ENCODE measurements around the gene PIP4K2B.

PIP4K2B gene

GRCh38 chr17:38777641-38778250, 21.6 kb downstream of the PIP4K2B start:
- no peak for DNase-seq

- no peak for DNase-seq
Observed at GRCh38 chr17:38773258-38773657, 26.1 kb downstream of the PIP4K2B start.

GRCh38 chr17:38768417-38768816, 30.9 kb downstream of the PIP4K2B start:
- DNase-seq, result no peak

GRCh38 chr17:38766341-38766740, 33.0 kb downstream of the PIP4K2B start:
- no peak for DNase-seq

- DNase-seq, result no peak
Observed at GRCh38 chr17:38762231-38762630, 37.1 kb downstream of the PIP4K2B start.

GRCh38 chr17:38761612-38762011, 37.7 kb downstream of the PIP4K2B start:
- DNase-seq, result peak in 1 of 2 experiments; percentile 33

- no peak for DNase-seq
Observed at GRCh38 chr17:38753071-38753506, 46.3 kb downstream of the PIP4K2B start.

- DNase-seq, result peak; percentile 95
Observed at GRCh38 chr17:38752308-38753070, 46.9 kb downstream of the PIP4K2B start, which contains the start of gene PSMB3. PSMB3 (plus strand) TSS chr17:38752741; CDS start chr17:38752827, 86 bp downstream.

GRCh38 chr17:38751808-38752307, 47.5 kb downstream of the PIP4K2B start:
- peak; percentile 78 to 79 for DNase-seq

GRCh38 chr17:38751144-38751807, 48.1 kb downstream of the PIP4K2B start:
- no peak for DNase-seq

- no peak for DNase-seq
Observed at GRCh38 chr17:38750312-38751121, 48.8 kb downstream of the PIP4K2B start.

- DNase-seq, result no peak
Observed at GRCh38 chr17:38750044-38750311, 49.4 kb downstream of the PIP4K2B start.

GRCh38 chr17:38749223-38750043, 49.9 kb downstream of the PIP4K2B start:
- DNase-seq, result no peak

GRCh38 chr17:38748892-38749222, 50.5 kb downstream of the PIP4K2B start:
- no peak for DNase-seq

- DNase-seq, result no peak
Observed at GRCh38 chr17:38748149-38748891, 51.0 kb downstream of the PIP4K2B start, which contains the start of gene PCGF2. PCGF2 (minus strand) TSS chr17:38748336; CDS start chr17:38740402, 7,934 bp downstream.

GRCh38 chr17:38747463-38748148, 51.8 kb downstream of the PIP4K2B start:
- no peak for DNase-seq

- DNase-seq, result no peak
Observed at GRCh38 chr17:38746849-38747462, 52.4 kb downstream of the PIP4K2B start.

GRCh38 chr17:38746004-38746848, 53.1 kb downstream of the PIP4K2B start:
- no peak for DNase-seq

GRCh38 chr17:38745545-38745944, 53.8 kb downstream of the PIP4K2B start:
- no peak for DNase-seq
